HCT116 (cell line): ENCODE measurements around the gene SLBP.

ENCODE experiments used
- CEBPB ChIP-seq: IDR thresholded peaks from 2 replicates; pipeline ENCODE4 v1.6.1; 2012; ENCODE audit warnings: low read depth
- EGR1 ChIP-seq: IDR thresholded peaks from 2 replicates; pipeline ENCODE4 v1.6.1; 2012; ENCODE audit warnings: low read depth
- EZH2 ChIP-seq: fragments of 200-600 bp; sonication (generic); IDR thresholded peaks from 2 replicates; pipeline ENCODE4 v1.6.1; 2017; ENCODE audit warnings: antibody characterized with exemption, mixed run types
- EZH2phosphoT487 ChIP-seq: fragments of 200-600 bp; IDR thresholded peaks from 2 replicates; pipeline ENCODE4 v1.6.1; 2018; ENCODE audit warnings: antibody characterized with exemption, borderline replicate concordance
- POLR2A ChIP-seq: IDR thresholded peaks from 2 replicates; pipeline ENCODE4 v1.7.0; 2011; ENCODE audit warnings: borderline replicate concordance; ENCODE audit not compliant: insufficient read depth, insufficient read length; ENCODE audit errors: extremely low read depth
- POLR2AphosphoS5 ChIP-seq: IDR thresholded peaks from 2 replicates; pipeline ENCODE4 v1.6.1; 2011; ENCODE audit warnings: mild to moderate bottlenecking, low read depth, low read length, moderate library complexity
- RAD21 ChIP-seq: IDR thresholded peaks from 2 replicates; pipeline ENCODE4 v1.6.1; 2012; ENCODE audit warnings: low read depth, mild to moderate bottlenecking
- SIN3A ChIP-seq: IDR thresholded peaks from 2 replicates; pipeline ENCODE4 v1.6.1; 2012; ENCODE audit warnings: low read depth
- SP1 ChIP-seq: IDR thresholded peaks from 2 replicates; pipeline ENCODE4 v1.6.1; 2012; ENCODE audit warnings: low read depth
- YY1 ChIP-seq: IDR thresholded peaks from 2 replicates; pipeline ENCODE4 v1.6.1; 2011; ENCODE audit warnings: low read length, low read depth, moderate library complexity, mild to moderate bottlenecking; ENCODE audit not compliant: insufficient replicate concordance; ENCODE audit errors: extremely low read depth
- TF ChIP-seq, protein P1 (sequence below): IDR thresholded peaks from 2 replicates; pipeline ENCODE4 v1.6.1; 2012; ENCODE audit warnings: low read depth
- TF ChIP-seq, protein P2 (sequence below), 3 experiments: fragments of 200-600 bp in 1 of 3; sonication (generic) in 1 of 3; IDR thresholded peaks in 2 of 3; conservative IDR thresholded peaks in 1 of 3; 2 replicates each; pipeline ENCODE4 v1.5.1; 2012 to 2017; ENCODE audit warnings: low read depth in 2 of 3, low read length in 2 of 3, antibody characterized with exemption in 1 of 3, borderline replicate concordance in 1 of 3, control low read depth in 1 of 3, mild to moderate bottlenecking in 1 of 3, mixed read lengths in 1 of 3, mixed run types in 1 of 3, moderate library complexity in 1 of 3; ENCODE audit not compliant: insufficient read depth in 1 of 3
- TF ChIP-seq, protein P3 (sequence below): IDR thresholded peaks from 2 replicates; pipeline ENCODE4 v1.6.1; 2012

DNA sequence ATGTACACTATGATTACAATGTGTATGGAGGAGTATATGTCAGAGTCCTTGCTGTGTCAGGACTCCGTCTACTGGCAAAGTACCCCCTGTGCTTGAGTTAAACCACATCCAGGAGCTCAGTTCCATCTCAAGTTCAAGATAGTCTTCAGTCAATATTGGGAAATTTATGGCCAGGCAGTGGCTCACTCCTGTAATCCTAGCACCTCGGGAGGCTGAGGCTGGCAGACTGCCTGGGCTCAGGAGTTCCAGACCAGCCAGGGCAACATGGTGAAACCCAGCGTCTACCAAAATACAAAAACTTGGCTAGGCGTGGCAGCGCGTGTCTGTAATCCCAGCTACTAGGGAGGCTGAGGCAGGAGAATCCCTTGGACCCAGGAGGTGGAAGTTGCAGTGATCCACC lies 5.8 kb downstream of the SLBP start:
- no peak for TF ChIP-seq EZH2
- TF ChIP-seq, protein P1, sequence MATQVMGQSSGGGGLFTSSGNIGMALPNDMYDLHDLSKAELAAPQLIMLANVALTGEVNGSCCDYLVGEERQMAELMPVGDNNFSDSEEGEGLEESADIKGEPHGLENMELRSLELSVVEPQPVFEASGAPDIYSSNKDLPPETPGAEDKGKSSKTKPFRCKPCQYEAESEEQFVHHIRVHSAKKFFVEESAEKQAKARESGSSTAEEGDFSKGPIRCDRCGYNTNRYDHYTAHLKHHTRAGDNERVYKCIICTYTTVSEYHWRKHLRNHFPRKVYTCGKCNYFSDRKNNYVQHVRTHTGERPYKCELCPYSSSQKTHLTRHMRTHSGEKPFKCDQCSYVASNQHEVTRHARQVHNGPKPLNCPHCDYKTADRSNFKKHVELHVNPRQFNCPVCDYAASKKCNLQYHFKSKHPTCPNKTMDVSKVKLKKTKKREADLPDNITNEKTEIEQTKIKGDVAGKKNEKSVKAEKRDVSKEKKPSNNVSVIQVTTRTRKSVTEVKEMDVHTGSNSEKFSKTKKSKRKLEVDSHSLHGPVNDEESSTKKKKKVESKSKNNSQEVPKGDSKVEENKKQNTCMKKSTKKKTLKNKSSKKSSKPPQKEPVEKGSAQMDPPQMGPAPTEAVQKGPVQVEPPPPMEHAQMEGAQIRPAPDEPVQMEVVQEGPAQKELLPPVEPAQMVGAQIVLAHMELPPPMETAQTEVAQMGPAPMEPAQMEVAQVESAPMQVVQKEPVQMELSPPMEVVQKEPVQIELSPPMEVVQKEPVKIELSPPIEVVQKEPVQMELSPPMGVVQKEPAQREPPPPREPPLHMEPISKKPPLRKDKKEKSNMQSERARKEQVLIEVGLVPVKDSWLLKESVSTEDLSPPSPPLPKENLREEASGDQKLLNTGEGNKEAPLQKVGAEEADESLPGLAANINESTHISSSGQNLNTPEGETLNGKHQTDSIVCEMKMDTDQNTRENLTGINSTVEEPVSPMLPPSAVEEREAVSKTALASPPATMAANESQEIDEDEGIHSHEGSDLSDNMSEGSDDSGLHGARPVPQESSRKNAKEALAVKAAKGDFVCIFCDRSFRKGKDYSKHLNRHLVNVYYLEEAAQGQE, result no peak
- no peak for TF ChIP-seq YY1
- no peak for TF ChIP-seq POLR2A
- TF ChIP-seq, protein P2, sequence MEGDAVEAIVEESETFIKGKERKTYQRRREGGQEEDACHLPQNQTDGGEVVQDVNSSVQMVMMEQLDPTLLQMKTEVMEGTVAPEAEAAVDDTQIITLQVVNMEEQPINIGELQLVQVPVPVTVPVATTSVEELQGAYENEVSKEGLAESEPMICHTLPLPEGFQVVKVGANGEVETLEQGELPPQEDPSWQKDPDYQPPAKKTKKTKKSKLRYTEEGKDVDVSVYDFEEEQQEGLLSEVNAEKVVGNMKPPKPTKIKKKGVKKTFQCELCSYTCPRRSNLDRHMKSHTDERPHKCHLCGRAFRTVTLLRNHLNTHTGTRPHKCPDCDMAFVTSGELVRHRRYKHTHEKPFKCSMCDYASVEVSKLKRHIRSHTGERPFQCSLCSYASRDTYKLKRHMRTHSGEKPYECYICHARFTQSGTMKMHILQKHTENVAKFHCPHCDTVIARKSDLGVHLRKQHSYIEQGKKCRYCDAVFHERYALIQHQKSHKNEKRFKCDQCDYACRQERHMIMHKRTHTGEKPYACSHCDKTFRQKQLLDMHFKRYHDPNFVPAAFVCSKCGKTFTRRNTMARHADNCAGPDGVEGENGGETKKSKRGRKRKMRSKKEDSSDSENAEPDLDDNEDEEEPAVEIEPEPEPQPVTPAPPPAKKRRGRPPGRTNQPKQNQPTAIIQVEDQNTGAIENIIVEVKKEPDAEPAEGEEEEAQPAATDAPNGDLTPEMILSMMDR (IDR thresholded peaks at IDR 0.05 in 2 of 3, conservative IDR thresholded peaks at IDR 0.05 in 1 of 3; ENCODE audit: borderline replicate concordance in 1 of 3, insufficient read depth in 1 of 3, low read depth in 2 of 3, low read length in 2 of 3), result no peak
- TF ChIP-seq CEBPB, result no peak
- no peak for TF ChIP-seq SP1
- no peak for TF ChIP-seq POLR2AphosphoS5
- TF ChIP-seq EGR1, result no peak
- TF ChIP-seq SIN3A, result no peak
- no peak for TF ChIP-seq RAD21
- TF ChIP-seq, protein P3, sequence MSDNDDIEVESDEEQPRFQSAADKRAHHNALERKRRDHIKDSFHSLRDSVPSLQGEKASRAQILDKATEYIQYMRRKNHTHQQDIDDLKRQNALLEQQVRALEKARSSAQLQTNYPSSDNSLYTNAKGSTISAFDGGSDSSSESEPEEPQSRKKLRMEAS, result no peak
- no peak for TF ChIP-seq EZH2phosphoT487
